ENCODE results near the gene NPAS4.
"Not testable (repeated sequence)": the region's sequence is repeated elsewhere in the genome, so short reads cannot be mapped to it uniquely, and the experiment has no call there.

The NPAS4 gene

GRCh38 chr11:66419825-66420224 is 1.0 kb upstream of the NPAS4 start:
- no peak for DNase-seq (ENCODE audit: low read depth)
- no peak for TF ChIP-seq CTCF (IDR thresholded peaks at IDR 0.05; ENCODE audit: low read depth, low read length)
- no peak for TF ChIP-seq POLR2A (IDR thresholded peaks at IDR 0.05; ENCODE audit: extremely low read depth, insufficient read length)
- no peak for TF ChIP-seq MAX (IDR thresholded peaks at IDR 0.05; ENCODE audit: low read depth, low read length)
- TF ChIP-seq MYC (IDR thresholded peaks at IDR 0.05; ENCODE audit: low read depth, low read length): no peak
- H3K4me3 ChIP-seq (ENCODE audit: low read depth, low read length): no peak overlapping the region

DNA sequence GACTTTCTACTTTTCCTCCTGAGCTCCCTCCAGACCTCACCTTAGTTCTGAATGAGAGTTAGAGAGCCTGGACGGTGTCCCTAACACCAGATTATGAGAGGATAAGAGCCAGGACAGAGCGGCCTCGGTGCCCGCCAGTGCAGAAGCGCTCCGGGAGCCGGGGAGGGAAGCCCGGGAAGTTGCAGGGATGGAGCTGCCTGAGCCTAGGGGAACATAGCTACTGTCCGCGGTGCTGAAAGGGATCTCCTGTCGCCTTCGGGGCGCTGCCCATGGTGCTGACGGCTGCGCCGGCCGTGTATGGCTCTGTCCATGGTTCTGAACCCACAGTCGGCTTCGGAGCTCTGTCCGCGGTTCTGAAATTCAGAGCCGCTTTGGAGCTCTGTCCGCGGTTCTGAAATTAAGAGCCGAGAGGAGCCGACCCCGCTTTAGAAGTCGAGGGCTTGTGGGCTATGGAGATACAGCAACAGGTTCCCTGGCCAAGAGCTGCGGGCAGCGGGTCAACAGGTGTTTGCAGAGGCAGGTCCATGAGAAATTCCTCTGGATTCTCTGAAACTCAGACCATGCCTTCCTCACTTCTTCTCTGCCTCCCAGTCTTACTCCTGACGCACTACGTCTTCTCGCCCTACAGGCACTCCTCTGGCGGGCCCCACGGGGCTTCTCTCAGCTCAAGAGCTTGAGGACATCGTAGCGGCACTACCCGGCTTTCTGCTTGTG is 814 bp downstream of the NPAS4 start:
- no peak for TF ChIP-seq CTCF (IDR thresholded peaks at IDR 0.05; ENCODE audit: low read depth, low read length)
- TF ChIP-seq MYC (IDR thresholded peaks at IDR 0.05; ENCODE audit: low read depth, low read length): peak; percentile 77
- no peak for TF ChIP-seq POLR2A (IDR thresholded peaks at IDR 0.05; ENCODE audit: extremely low read depth, insufficient read length)
- TF ChIP-seq MAX (IDR thresholded peaks at IDR 0.05; ENCODE audit: low read depth, low read length): peak; percentile 98
- peak; percentile 87 for DNase-seq (ENCODE audit: low read depth)
- no peak overlapping the region for H3K4me3 ChIP-seq (ENCODE audit: low read depth, low read length)

DNA sequence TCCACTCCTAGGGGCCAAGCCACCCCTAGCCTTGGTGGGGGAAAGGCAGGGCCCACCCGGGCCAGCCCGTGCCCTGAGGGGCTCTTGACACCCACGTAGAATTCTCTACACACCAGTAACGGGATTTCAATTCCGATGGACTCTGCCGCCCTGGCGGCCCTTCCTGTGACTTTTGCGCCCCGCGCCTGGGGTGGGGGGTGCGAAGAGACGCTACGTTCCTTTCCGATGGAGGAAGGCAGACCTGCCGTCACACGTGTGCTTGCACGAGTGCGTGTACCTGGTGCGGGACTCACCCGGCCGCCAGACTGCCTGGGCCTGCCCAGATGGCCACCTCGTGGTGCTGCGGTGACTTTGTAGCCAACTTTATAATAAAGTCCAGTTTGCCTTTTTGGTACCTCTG is 5.5 kb downstream of the NPAS4 start:
- DNase-seq (ENCODE audit: low read depth): no peak
- H3K4me3 ChIP-seq (ENCODE audit: low read depth, low read length): no peak overlapping the region
- no peak for TF ChIP-seq MAX (IDR thresholded peaks at IDR 0.05; ENCODE audit: low read depth, low read length)
- TF ChIP-seq POLR2A (IDR thresholded peaks at IDR 0.05; ENCODE audit: extremely low read depth, insufficient read length): no peak
- TF ChIP-seq MYC (IDR thresholded peaks at IDR 0.05; ENCODE audit: low read depth, low read length): no peak
- no peak for TF ChIP-seq CTCF (IDR thresholded peaks at IDR 0.05; ENCODE audit: low read depth, low read length)

- no peak for TF ChIP-seq MYC (IDR thresholded peaks at IDR 0.05; ENCODE audit: low read depth, low read length)
- TF ChIP-seq CTCF (IDR thresholded peaks at IDR 0.05; ENCODE audit: low read depth, low read length): no peak
- TF ChIP-seq MAX (IDR thresholded peaks at IDR 0.05; ENCODE audit: low read depth, low read length): no peak
- no peak for TF ChIP-seq POLR2A (IDR thresholded peaks at IDR 0.05; ENCODE audit: extremely low read depth, insufficient read length)
Observed at GRCh38 chr11:66428933-66429332, 8.1 kb downstream of the NPAS4 start.

GRCh38 chr11:66429983-66430602 is 9.3 kb downstream of the NPAS4 start:
- TF ChIP-seq POLR2A (IDR thresholded peaks at IDR 0.05; ENCODE audit: extremely low read depth, insufficient read length) (no peak), MYC (IDR thresholded peaks at IDR 0.05; ENCODE audit: low read depth, low read length) (peak; percentile 94), MAX (IDR thresholded peaks at IDR 0.05; ENCODE audit: low read depth, low read length) (peak; percentile 87), CTCF (IDR thresholded peaks at IDR 0.05; ENCODE audit: low read depth, low read length) (peak; percentile 87)
- H3K4me3 ChIP-seq (ENCODE audit: low read depth, low read length): no peak overlapping the region
- peak; percentile 81 for DNase-seq (ENCODE audit: low read depth)

More at GRCh38 chr11:66428933-66429332, 8.1 kb downstream of the NPAS4 start:
- no peak for DNase-seq (ENCODE audit: low read depth)
- no peak overlapping the region for H3K4me3 ChIP-seq (ENCODE audit: low read depth, low read length)

- not testable (repeated sequence) for DNase-seq (ENCODE audit: low read depth); H3K4me3 ChIP-seq (ENCODE audit: low read depth, low read length)
Observed at GRCh38 chr11:66431287-66431686, 10.5 kb downstream of the NPAS4 start.

DNA sequence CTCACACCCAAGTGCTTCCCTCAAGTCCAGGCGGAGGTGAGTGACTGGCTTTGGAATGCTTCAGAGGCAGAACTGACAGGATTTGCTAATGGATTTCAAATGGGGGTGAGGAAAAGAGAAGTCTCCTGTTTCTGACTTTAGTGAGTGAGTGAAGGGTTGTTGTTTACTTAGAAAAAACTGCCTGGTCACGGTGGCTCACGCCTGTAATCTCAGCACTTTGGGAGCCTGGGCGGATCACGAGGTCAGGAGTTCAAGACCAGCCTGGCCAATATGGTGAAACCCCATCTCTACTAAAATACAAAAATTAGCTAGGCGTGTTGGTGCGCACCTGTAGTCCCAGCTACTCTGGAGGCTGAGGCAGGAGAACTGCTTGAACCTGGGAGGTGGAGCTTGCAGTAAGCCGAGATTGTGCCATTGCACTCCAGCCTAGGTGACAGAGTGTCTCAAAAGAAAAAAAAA is 11.1 kb downstream of the NPAS4 start:
- H3K4me3 ChIP-seq (ENCODE audit: low read depth, low read length); DNase-seq (ENCODE audit: low read depth): not testable (repeated sequence)
